Glutamatergic neuron (in vitro differentiated cells): Measurements from ENCODE around the gene HMGB1. TPM values are rescaled to one million over a fixed set of nuclear protein-coding genes. Genes with fewer than 3 reads are reported as not detected.
A peak's percentile ranks its signal among the peaks of the same experiment; 100 is the strongest.

ENCODE experiments used
- DNase-seq: peaks from one replicate; pipeline ENCODE4 v3.0.0; 2022
- H3K27ac Mint-ChIP-seq: one replicate; pipeline ENCODE4 v1.8.0; 2020; ENCODE audit warnings: mild to moderate bottlenecking, mixed read lengths, inconsistent platforms; ENCODE audit not compliant: unreplicated experiment
- H3K27me3 Mint-ChIP-seq: one replicate; pipeline ENCODE4 v1.8.0; 2020; ENCODE audit warnings: mild to moderate bottlenecking, moderate library complexity, mixed read lengths, inconsistent platforms; ENCODE audit not compliant: unreplicated experiment
- H3K36me3 Mint-ChIP-seq: one replicate; pipeline ENCODE4 v1.8.0; 2020; ENCODE audit warnings: mild to moderate bottlenecking, mixed read lengths, inconsistent platforms; ENCODE audit not compliant: unreplicated experiment
- H3K4me1 Mint-ChIP-seq: one replicate; pipeline ENCODE4 v1.8.0; 2020; ENCODE audit warnings: mild to moderate bottlenecking, low read depth, mixed read lengths, inconsistent platforms; ENCODE audit not compliant: unreplicated experiment
- H3K4me3 Mint-ChIP-seq: one replicate; pipeline ENCODE4 v1.8.0; 2020; ENCODE audit warnings: mild to moderate bottlenecking, mixed read lengths, inconsistent platforms; ENCODE audit not compliant: unreplicated experiment
- H3K9me3 Mint-ChIP-seq: one replicate; pipeline ENCODE4 v1.8.0; 2020; ENCODE audit warnings: mild to moderate bottlenecking, moderate library complexity, mixed read lengths, inconsistent platforms; ENCODE audit not compliant: unreplicated experiment
- total RNA-seq: library from RNA; stranded (reverse); fragmentation: NEBNext Ultra II Directional; extraction: Animal tissue kit (Norgen Biotek cat#: 25700); gene quantifications from one replicate; pipeline ENCODE4 v1.2.1, GENCODE V29; 2021; ENCODE audit not compliant: unreplicated experiment
- TF ChIP-seq, protein P1 (sequence below): fragments of 200-600 bp; sonication (generic); IDR thresholded peaks from one replicate; pipeline ENCODE4 v1.5.0; 2021; ENCODE audit not compliant: partially characterized antibody, unreplicated experiment

The HMGB1 gene
- total RNA-seq, 1 donor from 2014 or later: 501 TPM

- TF ChIP-seq, protein P1, sequence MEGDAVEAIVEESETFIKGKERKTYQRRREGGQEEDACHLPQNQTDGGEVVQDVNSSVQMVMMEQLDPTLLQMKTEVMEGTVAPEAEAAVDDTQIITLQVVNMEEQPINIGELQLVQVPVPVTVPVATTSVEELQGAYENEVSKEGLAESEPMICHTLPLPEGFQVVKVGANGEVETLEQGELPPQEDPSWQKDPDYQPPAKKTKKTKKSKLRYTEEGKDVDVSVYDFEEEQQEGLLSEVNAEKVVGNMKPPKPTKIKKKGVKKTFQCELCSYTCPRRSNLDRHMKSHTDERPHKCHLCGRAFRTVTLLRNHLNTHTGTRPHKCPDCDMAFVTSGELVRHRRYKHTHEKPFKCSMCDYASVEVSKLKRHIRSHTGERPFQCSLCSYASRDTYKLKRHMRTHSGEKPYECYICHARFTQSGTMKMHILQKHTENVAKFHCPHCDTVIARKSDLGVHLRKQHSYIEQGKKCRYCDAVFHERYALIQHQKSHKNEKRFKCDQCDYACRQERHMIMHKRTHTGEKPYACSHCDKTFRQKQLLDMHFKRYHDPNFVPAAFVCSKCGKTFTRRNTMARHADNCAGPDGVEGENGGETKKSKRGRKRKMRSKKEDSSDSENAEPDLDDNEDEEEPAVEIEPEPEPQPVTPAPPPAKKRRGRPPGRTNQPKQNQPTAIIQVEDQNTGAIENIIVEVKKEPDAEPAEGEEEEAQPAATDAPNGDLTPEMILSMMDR: no peak
- H3K36me3 Mint-ChIP-seq: no peaks in the 10 kb centered on the region
- DNase-seq: peak; percentile 87
- peak within 1 kb of the TSS; percentile 95 for H3K27ac Mint-ChIP-seq
- peak within 1 kb of the TSS; percentile 98 for H3K4me3 Mint-ChIP-seq
- H3K4me1 Mint-ChIP-seq: peaks cover 12% of the 10 kb centered on the region
- peaks cover 10% of the 10 kb centered on the region for H3K27me3 Mint-ChIP-seq
- peaks cover 6% of the 10 kb centered on the region for H3K9me3 Mint-ChIP-seq
These were observed 43.5 kb downstream of the HMGB1 start, which contains the start of gene UBE2L5 for GRCh38 chr13:30422054-30422839. Gene UBE2L5, plus strand, starts transcription at chr13:30422493. Its CDS starts 5,498 bp downstream, at chr13:30427991.

- Mint-ChIP-seq H3K27me3 (peaks cover 10% of the 10 kb centered on the region), H3K27ac (peak overlapping the region; percentile 73)
These were observed 44.4 kb downstream of the HMGB1 start for GRCh38 chr13:30421093-30422053.

GRCh38 chr13:30418717-30419459 is 46.8 kb downstream of the HMGB1 start:
- H3K4me3 Mint-ChIP-seq: no peak overlapping the region
- no peak overlapping the region for H3K27ac Mint-ChIP-seq
- H3K9me3 Mint-ChIP-seq: peaks cover 6% of the 10 kb centered on the region
- peaks cover 12% of the 10 kb centered on the region for H3K4me1 Mint-ChIP-seq
- H3K27me3 Mint-ChIP-seq: peaks cover 10% of the 10 kb centered on the region
- no peak for DNase-seq
- TF ChIP-seq, protein P1: no peak
- no peaks in the 10 kb centered on the region for H3K36me3 Mint-ChIP-seq

More at GRCh38 chr13:30421093-30422053, 44.4 kb downstream of the HMGB1 start:
- TF ChIP-seq, protein P1: no peak
- peak; percentile 67 for DNase-seq
- H3K36me3 Mint-ChIP-seq: no peaks in the 10 kb centered on the region
- peak overlapping the region; percentile 87 for H3K4me3 Mint-ChIP-seq
- peaks cover 12% of the 10 kb centered on the region for H3K4me1 Mint-ChIP-seq
- peaks cover 6% of the 10 kb centered on the region for H3K9me3 Mint-ChIP-seq

DNA sequence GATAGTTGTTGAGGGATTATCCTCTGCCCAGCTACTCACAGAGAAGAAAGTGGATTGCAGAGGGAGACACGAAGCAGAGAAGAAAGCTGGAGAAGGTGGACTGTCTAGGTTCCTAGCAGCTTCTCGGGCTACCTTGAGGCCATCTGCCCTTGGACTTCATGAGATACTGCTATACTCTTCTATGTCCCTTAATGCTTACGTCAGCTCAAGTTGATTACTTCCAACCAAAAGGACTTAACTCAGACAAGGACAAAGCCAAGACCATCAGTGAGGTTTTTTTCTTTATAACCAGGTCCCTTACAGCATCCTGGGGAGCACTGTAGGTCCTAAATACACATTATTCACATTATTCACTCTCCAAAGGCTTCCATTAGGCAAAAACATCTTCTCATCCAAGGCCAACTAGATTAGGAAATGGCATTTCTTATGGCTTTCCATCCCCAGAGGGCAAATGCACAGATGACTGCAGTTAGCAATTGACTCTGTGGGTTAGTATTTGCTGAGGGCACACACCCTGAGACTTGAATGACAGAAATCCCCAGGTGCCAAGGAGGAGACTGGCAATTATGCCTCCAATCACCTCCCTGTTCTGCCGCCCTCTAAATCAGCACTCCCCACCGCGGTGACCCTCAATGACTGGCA is 47.5 kb downstream of the HMGB1 start:
- Mint-ChIP-seq H3K9me3 (peaks cover 6% of the 10 kb centered on the region), H3K36me3 (no peaks in the 10 kb centered on the region)

More for the DNA sequence above, 47.5 kb downstream of the HMGB1 start:
- Mint-ChIP-seq H3K4me3 (no peak overlapping the region), H3K27ac (no peak overlapping the region), H3K27me3 (peaks cover 10% of the 10 kb centered on the region), H3K4me1 (peaks cover 12% of the 10 kb centered on the region)
- TF ChIP-seq, protein P1: no peak
- DNase-seq: no peak
